Rectal smooth muscle tissue (tissue), 1 donor: ENCODE data around the gene MAGEF1.

Source experiments
- H3K27ac ChIP-seq: one replicate; pipeline ENCODE4 v1.7.0; 2013; ENCODE audit warnings: low read depth, low read length, inconsistent platforms
- H3K27me3 ChIP-seq: one replicate; pipeline ENCODE4 v1.7.0; 2013; ENCODE audit warnings: low read length; ENCODE audit not compliant: control insufficient read depth, insufficient read depth
- H3K36me3 ChIP-seq: one replicate; pipeline ENCODE4 v1.7.0; 2013; ENCODE audit warnings: low read length; ENCODE audit not compliant: control insufficient read depth, insufficient read depth
- H3K4me1 ChIP-seq: one replicate; pipeline ENCODE4 v1.7.0; 2013; ENCODE audit warnings: low read length; ENCODE audit not compliant: control insufficient read depth, insufficient read depth
- H3K4me3 ChIP-seq: one replicate; pipeline ENCODE4 v1.7.0; 2013; ENCODE audit warnings: low read length
- H3K9ac ChIP-seq: one replicate; pipeline ENCODE4 v1.7.0; 2013; ENCODE audit warnings: low read length

Gene MAGEF1

DNA sequence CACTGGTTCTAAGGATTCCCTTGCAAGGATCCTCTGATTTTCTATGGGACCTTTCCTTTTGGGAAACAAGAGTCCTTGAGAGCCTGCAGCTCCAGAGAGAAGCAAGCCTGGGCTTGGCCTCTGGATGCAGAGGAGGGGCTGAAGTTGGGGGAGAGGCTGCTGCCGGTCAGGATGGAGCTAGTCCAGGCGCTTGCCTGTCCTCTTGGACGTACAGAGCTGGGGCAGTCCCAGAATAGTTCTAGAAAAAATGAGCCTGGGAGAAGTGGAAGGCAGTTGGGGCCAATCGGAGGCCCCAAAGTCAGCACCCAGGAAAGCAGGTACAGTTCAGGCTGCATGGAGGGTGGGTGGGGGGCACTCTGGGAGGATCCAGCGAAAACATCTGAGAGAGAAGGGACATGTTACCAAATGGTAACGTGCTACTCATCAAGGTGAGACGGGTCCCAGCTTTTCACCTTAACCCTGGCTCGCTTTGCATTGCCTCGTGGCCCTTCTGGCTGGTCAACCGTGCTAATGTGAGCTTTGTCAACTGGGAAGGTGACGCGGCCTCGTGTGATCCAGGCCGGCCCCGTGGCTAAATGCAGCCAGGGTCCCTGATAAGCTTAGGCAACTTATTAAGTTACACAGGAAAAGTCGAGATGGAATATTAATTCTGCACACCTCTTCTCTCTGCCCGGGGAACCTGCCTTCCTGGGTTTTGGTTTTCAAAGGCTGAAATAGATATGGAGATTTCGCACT, 38.7 kb upstream of the MAGEF1 start:
- Histone ChIP-seq H3K4me3 (no peak overlapping the region), H3K9ac (no peak overlapping the region), H3K36me3 (no peaks in the 10 kb centered on the region), H3K27me3 (no peaks in the 10 kb centered on the region), H3K4me1 (no peaks in the 10 kb centered on the region), H3K27ac (no peak overlapping the region)

DNA sequence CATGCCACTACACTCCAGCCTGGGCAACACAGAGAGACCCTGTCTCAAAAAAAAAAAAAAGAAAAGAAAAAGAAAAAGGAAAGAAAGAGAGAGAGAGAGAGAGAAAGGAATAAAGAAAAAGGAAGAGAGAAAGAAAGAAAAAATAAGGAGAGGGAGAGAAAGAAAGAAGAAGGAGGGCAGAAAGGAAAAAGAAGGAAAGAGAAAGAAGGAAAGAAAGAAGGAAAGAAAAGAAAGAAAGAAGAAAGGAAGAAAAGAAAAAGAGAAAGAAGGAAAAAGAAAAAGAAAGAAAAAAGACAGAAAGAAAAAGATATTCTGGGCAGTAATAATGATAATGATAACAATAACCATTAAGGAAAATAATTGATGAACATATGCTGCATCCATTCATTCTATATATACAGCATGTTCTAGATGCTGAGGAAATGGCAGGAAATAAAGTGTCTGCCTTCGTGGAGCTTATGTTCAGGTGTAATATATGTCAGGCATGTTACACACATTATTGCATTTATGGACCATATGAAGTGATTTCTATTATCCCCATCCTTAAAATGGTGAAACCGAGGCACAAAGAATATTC, 37.4 kb upstream of the MAGEF1 start:
- no peaks in the 10 kb centered on the region for H3K27me3 ChIP-seq
- H3K36me3 ChIP-seq = no peaks in the 10 kb centered on the region
- H3K9ac ChIP-seq = no peak overlapping the region
- no peak overlapping the region for H3K27ac ChIP-seq
- no peaks in the 10 kb centered on the region for H3K4me1 ChIP-seq
- no peak overlapping the region for H3K4me3 ChIP-seq

DNA sequence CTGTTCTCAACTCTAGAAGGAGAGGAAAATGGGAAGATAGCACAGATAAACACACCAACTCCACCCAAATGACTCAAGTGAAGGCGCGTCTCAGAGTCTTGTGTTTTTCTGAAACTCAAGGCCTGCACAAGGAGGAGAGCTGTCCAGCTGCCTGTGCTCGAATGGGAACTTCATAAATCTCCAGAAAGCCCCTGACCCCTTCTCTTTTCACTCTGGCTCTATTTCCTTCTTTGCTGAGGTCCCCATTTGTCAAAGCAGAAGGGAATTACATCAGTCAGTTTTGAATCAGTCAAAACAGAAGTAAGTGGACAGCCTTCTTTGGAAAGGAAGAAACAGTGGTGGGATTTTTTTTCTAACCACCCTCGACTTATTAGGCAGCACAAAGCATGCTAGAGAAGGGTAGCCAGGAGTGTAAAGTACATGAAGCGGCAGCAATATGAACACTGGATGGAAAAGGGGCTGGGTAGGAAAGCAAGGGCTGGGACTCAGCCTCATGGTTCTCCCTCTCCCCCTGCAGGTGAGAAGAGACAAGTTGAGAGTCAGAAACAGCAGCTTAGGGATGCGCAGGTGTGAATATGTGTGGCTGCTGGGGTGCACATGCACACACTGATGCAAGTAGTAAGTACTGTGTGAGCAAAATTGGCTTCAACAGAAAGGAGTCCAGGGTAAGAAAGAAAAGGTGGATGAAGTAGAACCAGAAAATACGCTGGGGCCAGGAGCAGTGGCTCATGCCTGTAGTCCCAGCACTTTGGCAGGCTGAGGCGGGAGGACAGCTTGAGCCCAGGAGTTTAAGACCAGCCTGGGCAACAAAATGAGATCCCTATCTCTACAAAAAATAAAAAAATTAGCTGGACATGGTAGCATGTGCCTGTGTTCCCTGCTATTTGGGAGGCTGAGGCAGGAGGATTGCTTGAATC, 36.6 kb upstream of the MAGEF1 start:
- H3K4me1 ChIP-seq = no peaks in the 10 kb centered on the region
- H3K36me3 ChIP-seq = no peaks in the 10 kb centered on the region
- H3K9ac ChIP-seq = no peak overlapping the region
- H3K27ac ChIP-seq = no peak overlapping the region
- no peaks in the 10 kb centered on the region for H3K27me3 ChIP-seq
- no peak overlapping the region for H3K4me3 ChIP-seq

DNA sequence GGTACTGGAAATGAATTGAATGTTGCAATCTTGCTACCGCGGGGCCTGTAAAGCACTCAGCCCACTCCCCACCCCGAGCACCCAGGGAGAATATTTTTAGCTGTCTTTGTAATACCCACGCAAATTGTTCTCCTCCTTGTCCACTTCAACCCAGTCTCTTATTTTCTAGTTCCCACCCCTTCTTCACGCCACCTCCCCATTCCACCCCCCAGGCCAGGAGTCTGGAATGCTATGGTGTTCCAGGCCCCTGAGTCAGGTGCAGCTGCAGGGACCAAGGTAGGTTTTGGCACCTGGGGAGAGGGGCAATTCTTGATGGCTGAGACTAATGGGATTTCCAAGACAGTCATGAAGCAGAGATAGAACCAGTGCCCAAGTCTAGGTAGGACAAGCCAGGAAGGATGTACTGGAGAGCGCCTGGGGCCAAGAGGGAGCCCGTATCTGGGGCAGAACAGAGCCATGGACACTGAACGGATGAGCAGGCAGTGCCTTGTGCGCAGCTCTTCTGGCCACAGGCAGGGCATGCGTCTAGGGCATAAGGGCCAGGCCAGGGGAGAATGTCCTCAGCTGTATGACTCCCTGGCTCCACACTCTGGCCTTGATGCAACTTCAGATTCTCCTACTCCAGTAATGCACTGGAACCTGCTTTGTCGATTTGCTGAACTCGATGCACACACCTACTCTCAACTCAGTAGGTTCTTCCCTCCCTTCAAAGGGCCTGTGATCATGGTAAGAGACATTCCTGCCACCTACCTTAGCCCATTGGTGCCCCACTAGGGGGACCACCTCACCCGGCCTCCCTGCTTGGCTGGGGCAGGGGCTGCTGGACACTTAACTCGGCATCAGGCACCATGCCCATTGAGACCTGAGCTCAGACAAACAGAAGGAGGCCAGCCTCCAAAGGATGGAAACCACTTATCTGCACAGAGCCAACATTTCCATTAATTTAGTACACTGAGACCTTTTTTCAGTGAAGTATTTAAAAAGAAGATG, 34.6 kb upstream of the MAGEF1 start:
- no peaks in the 10 kb centered on the region for H3K27me3 ChIP-seq
- H3K4me1 ChIP-seq = no peaks in the 10 kb centered on the region

DNA sequence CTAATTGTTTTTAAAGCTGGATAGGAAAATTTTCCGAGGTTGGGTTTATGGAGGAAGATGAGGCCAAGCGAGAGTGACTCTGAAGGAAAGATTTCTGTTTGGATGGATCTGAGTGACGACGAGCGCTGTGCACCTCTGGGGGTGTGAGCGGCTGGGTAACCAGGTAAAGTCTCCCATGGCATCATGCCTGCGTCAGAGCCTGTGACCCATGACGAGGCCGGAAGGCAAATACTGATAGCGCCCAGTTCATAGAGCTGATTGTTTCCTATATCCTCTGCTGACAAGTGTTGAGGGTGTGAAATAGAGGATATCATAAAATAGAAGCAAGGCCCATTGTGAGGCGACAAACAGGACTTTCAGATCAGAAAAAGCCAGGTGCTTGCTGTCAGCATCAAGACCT, 33.7 kb upstream of the MAGEF1 start:
- no peaks in the 10 kb centered on the region for H3K36me3 ChIP-seq
- no peaks in the 10 kb centered on the region for H3K27me3 ChIP-seq
- H3K27ac ChIP-seq = no peak overlapping the region
- no peak overlapping the region for H3K4me3 ChIP-seq
- no peaks in the 10 kb centered on the region for H3K4me1 ChIP-seq
- H3K9ac ChIP-seq = no peak overlapping the region

More for the DNA sequence above, 34.6 kb upstream of the MAGEF1 start:
- H3K27ac ChIP-seq = no peak overlapping the region
- H3K9ac ChIP-seq = no peak overlapping the region
- no peaks in the 10 kb centered on the region for H3K36me3 ChIP-seq
- H3K4me3 ChIP-seq = no peak overlapping the region

DNA sequence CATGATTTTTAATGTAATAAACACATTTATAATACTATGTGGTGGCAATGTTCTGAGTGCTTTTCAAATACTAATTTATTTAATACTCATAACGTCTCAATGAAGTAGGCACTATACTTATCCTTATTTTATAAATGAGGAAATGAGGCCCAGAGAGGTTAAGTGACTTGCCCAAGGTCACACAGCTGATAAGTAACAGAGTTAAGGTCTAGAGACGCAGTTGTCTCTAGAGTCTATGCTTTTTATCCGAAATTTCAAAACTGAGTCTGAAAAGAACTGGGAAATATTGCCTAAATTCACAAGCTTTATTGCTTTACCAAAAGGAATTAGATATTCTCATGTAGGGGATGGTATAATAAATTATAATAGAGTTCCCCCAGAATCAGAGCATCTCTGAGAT, 31.4 kb upstream of the MAGEF1 start:
- H3K36me3 ChIP-seq = no peaks in the 10 kb centered on the region
- no peaks in the 10 kb centered on the region for H3K4me1 ChIP-seq
- H3K4me3 ChIP-seq = no peak overlapping the region
- no peak overlapping the region for H3K9ac ChIP-seq
- H3K27me3 ChIP-seq = no peaks in the 10 kb centered on the region
- no peak overlapping the region for H3K27ac ChIP-seq

DNA sequence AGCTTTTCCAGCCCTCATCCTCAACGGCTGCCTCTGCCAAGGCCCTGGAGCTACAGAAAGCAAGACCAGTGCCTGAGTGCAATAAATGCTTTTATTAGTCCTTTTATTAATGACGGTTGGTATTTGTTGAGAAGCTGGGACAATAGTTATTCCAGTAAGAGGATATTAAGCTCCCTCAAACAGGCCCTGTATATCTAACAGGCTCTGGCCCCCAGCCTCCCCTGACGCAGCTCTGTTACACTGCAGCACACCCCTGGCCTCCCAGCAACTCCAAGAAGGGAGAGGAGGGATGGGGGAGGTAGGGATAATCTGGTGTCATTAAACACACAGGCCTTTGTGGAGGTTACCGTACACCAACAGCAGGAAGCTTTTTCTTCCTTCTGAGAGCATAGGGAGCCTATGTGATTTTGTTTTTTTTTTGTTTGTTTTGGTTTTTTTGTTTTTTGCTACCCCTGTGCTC, 30.8 kb upstream of the MAGEF1 start:
- Histone ChIP-seq H3K9ac (no peak overlapping the region), H3K36me3 (no peaks in the 10 kb centered on the region), H3K4me1 (no peaks in the 10 kb centered on the region), H3K4me3 (no peak overlapping the region), H3K27ac (no peak overlapping the region), H3K27me3 (no peaks in the 10 kb centered on the region)

DNA sequence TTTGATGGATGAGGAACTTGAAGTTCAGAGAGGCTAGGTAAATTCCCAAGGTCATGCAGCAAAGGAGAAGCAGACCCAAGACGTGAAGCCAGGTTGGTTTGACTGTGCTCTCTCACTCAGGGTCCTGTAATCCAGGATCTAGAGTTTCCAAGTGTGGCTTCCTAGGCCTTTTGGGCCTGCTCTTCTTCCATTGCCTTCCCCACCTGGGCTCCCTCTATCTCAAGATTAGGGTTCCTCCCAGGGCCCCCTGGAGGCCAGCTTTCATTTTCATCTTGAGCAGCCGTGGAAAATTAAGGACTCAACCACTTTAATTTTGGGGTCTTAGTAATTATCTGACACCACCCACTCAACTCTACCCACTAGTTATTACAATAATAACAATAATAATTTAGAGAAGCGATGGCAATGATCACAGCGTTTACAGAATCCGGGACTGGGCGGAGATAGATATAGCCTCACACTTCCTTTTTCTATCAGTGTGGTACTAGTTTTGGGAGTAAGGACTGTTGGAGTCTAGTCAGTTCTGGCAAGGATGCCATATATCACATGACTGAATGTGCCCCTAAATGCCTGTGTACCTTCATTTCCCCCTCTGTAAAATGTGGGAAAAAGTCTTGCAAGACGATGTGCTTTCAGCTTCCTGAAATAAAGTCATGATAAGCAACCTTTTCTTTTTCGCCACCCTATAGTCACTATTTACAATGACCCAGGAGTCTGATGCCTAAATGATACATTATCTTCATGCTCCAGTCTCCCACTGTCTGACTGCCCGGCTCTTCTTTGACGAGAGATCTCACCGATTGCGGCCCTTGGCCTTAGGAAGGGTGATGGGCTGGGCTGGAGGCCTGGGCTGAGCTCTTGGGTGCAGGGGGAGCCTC, 30.2 kb upstream of the MAGEF1 start:
- no peak overlapping the region for H3K4me3 ChIP-seq
- H3K4me1 ChIP-seq = no peaks in the 10 kb centered on the region
- H3K9ac ChIP-seq = no peak overlapping the region
- no peaks in the 10 kb centered on the region for H3K27me3 ChIP-seq
- H3K27ac ChIP-seq = no peak overlapping the region
- no peaks in the 10 kb centered on the region for H3K36me3 ChIP-seq

DNA sequence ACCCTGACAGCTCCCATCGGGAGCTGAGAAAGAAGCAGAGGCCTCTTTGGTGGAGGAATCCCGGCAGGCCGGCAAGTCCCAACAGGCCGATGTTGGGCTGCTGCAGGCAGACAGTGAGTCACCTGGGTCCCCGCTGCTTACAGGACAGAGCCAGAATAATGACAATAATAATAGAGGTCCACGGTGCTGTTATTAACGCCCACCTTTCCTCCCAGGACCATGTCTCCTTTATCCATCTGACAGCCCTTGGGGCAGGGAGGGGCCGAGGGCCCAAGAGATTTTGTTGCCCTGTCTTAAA, 29.3 kb upstream of the MAGEF1 start:
- no peak overlapping the region for H3K27ac ChIP-seq
- no peaks in the 10 kb centered on the region for H3K36me3 ChIP-seq
- no peaks in the 10 kb centered on the region for H3K4me1 ChIP-seq
- H3K9ac ChIP-seq = no peak overlapping the region
- no peak overlapping the region for H3K4me3 ChIP-seq
- H3K27me3 ChIP-seq = no peaks in the 10 kb centered on the region

DNA sequence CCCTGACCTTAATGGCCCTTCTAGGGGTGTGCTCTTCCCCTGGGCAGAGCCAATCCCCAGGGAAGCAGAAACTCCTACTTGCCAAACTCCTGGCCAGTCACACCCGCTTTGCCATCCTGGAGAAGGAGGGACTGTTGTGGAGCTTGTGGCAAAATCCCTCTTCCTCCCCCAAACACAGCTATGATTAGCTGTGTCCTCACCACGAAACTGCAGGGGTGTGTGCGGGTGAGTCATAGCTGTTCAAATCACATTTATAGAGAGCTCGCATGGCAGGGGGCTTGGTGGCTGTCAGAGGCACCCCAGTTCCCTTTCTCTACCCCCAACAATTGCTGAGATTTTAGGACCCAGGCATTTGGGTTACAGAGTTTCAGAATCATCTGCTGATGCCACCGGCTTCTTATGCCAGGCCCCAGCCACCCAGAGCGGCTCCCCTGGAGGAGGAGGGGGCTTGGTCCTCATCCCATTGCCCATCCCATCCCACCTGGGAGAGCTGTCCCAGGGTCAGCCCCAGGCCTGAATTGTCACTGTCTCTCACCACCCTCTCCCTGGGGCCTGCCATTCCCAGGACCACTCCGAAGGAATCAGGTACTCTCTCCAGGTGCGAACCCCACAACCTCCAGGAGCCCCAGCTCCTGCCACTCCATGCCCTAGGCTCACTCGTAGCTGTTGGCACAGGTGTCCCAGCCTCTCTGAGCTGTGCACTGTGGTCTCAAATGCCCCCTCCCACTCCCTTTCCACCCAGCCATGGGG, 28.8 kb upstream of the MAGEF1 start:
- no peak overlapping the region for H3K4me3 ChIP-seq
- no peaks in the 10 kb centered on the region for H3K4me1 ChIP-seq
- no peaks in the 10 kb centered on the region for H3K36me3 ChIP-seq
- no peaks in the 10 kb centered on the region for H3K27me3 ChIP-seq
- H3K9ac ChIP-seq = no peak overlapping the region
- H3K27ac ChIP-seq = no peak overlapping the region
